Left ventricle myocardium inferior (tissue), 1 donor: ENCODE results near the gene TAMALIN. TPM values are rescaled to one million over a fixed set of nuclear protein-coding genes. Genes with fewer than 3 reads are reported as not detected.

Experiments used
- DNase-seq: peaks from one replicate; pipeline ENCODE4 v3.0.0-alpha.2; 2020
- H3K27ac ChIP-seq: fragments of 200-600 bp; replicated peaks from 2 replicates; pipeline ENCODE4 v1.8.0; 2021
- H3K27me3 ChIP-seq: fragments of 200-600 bp; 2 replicates; pipeline ENCODE4 v1.8.0; 2021; ENCODE audit warnings: low read depth
- H3K36me3 ChIP-seq: fragments of 200-600 bp; 2 replicates; pipeline ENCODE4 v1.8.0; 2021
- H3K4me1 ChIP-seq: fragments of 200-600 bp; 2 replicates; pipeline ENCODE4 v1.8.0; 2021
- H3K4me3 ChIP-seq: fragments of 200-600 bp; 2 replicates; pipeline ENCODE4 v1.8.0; 2021; ENCODE audit warnings: mild to moderate bottlenecking, moderate library complexity
- H3K9me3 ChIP-seq: fragments of 200-600 bp; replicated peaks from 2 replicates; pipeline ENCODE4 v1.8.0; 2021
- CTCF ChIP-seq: fragments of 200-600 bp; IDR thresholded peaks from 2 replicates; pipeline ENCODE4 v1.8.0; 2021; ENCODE audit warnings: antibody characterized with exemption, mild to moderate bottlenecking, borderline replicate concordance
- intact Hi-C: fragments of 100-400 bp; cut with micrococcal nuclease; formaldehyde crosslinking; loops from one replicate; pipeline ENCODE4 v1.11.0; 2022
- total RNA-seq: library from RNA; stranded (reverse); fragmentation: NEBNext Ultra II Directional; extraction: Animal tissue kit (Norgen Biotek cat#: 25700); gene quantifications from one replicate; pipeline ENCODE4 v1.2.1, GENCODE V29; 2021
- donor health status: DM: no; HTN: yes; CAD: no; lungs with severe emphysema.

The TAMALIN gene
- total RNA-seq, 1 donor from 2014 or later = 20.0 TPM

GRCh38 chr12:52020539-52021336 lies 14.0 kb downstream of the TAMALIN start:
- Histone ChIP-seq H3K4me1 (peaks cover 35% of the 10 kb centered on the region), H3K36me3 (no peaks in the 10 kb centered on the region), H3K27me3 (no peaks in the 10 kb centered on the region), H3K9me3 (no peaks in the 10 kb centered on the region), H3K27ac (no peak overlapping the region), H3K4me3 (no peak overlapping the region)
- no peak for DNase-seq
- peak; percentile 73 for TF ChIP-seq CTCF
- intact Hi-C loops = no loop called here

- peaks cover 55% of the 10 kb centered on the region for H3K4me1 ChIP-seq
- no peak for DNase-seq
- intact Hi-C loops = no loop called here
- H3K27me3 ChIP-seq = no peaks in the 10 kb centered on the region
- no peaks in the 10 kb centered on the region for H3K36me3 ChIP-seq
- H3K9me3 ChIP-seq = no peaks in the 10 kb centered on the region
- peak overlapping the region; percentile 72 for H3K4me3 ChIP-seq
- H3K27ac ChIP-seq = peak overlapping the region; percentile 73
- no peak for TF ChIP-seq CTCF
Observed at GRCh38 chr12:52022841-52023181, 16.1 kb downstream of the TAMALIN start.

GRCh38 chr12:52023182-52023975 lies 16.6 kb downstream of the TAMALIN start:
- H3K36me3 ChIP-seq = no peaks in the 10 kb centered on the region
- peak overlapping the region; percentile 72 for H3K4me3 ChIP-seq
- intact Hi-C loops = no loop called here
- peak; percentile 89 for DNase-seq
- no peaks in the 10 kb centered on the region for H3K27me3 ChIP-seq
- H3K4me1 ChIP-seq = peaks cover 55% of the 10 kb centered on the region
- TF ChIP-seq CTCF = peak; percentile 94
- H3K9me3 ChIP-seq = no peaks in the 10 kb centered on the region
- H3K27ac ChIP-seq = peak overlapping the region; percentile 73

GRCh38 chr12:52023976-52024688 lies 17.4 kb downstream of the TAMALIN start:
- Histone ChIP-seq H3K27ac (peak overlapping the region; percentile 73), H3K4me3 (peak overlapping the region; percentile 72), H3K9me3 (no peaks in the 10 kb centered on the region), H3K4me1 (peaks cover 59% of the 10 kb centered on the region), H3K27me3 (no peaks in the 10 kb centered on the region), H3K36me3 (no peaks in the 10 kb centered on the region)
- TF ChIP-seq CTCF = peak; percentile 7
- DNase-seq = no peak
- intact Hi-C loops = no loop called here

GRCh38 chr12:52024845-52025230 lies 18.1 kb downstream of the TAMALIN start:
- H3K4me3 ChIP-seq = peak overlapping the region; percentile 72
- H3K4me1 ChIP-seq = peaks cover 66% of the 10 kb centered on the region
- no peak for DNase-seq
- no peak for TF ChIP-seq CTCF
- intact Hi-C loops = loop anchor here (5.0 kb wide), 1 partner anchor 57 kb away; no protein-coding TSS in a partner anchor
- peak overlapping the region; percentile 93 for H3K27ac ChIP-seq
- H3K36me3 ChIP-seq = no peaks in the 10 kb centered on the region
- no peaks in the 10 kb centered on the region for H3K9me3 ChIP-seq
- H3K27me3 ChIP-seq = no peaks in the 10 kb centered on the region
